GM18499 (cell line): ENCODE measurements around the gene RIOK1.

Experiments
- ATAC-seq: cut with Tn5 transposase; IDR thresholded peaks from one replicate; pipeline ENCODE4 v1.9.1; 2021; ENCODE audit warnings: moderate number of reproducible peaks; ENCODE audit not compliant: insufficient read depth, unreplicated experiment

Gene RIOK1

DNA sequence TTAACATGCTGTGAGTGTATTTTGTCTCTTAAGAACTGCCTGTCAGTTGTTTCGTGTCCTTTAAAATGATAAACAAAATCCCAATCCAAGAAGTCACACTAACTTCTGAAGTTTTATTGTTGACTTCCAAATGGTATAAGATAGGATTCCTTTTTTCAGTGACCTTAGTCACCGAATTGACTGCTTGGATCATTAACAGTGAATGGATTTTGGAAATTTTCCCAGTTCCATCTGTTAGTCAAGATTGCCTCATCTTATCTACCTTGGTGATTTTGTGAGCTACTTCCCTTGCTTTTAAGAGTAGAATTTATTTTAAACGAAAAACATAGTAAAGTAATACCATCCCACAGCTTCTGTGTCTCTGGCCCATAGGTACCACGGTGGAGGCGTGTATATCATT, 14.9 kb downstream of the RIOK1 start:
- ATAC-seq: no peak

DNA sequence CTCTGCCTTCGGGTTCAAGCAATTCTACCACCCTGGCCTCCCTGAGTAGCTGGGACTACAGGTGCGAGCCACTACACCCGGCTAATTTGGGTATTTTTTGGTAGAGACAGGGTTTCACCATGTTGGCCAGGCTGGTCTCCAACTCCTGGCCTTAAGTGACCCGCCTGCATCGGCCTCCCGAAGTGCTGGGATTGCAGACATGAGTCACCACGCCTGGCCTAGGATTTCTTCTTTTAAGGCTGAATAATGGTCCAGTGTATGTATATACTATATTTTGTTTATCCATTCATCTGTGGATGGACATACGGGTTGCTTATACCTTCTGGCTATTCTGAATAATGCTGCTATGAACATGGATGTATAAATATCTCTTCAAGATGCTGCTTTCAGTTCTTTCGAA, 17.1 kb downstream of the RIOK1 start:
- ATAC-seq: no peak

DNA sequence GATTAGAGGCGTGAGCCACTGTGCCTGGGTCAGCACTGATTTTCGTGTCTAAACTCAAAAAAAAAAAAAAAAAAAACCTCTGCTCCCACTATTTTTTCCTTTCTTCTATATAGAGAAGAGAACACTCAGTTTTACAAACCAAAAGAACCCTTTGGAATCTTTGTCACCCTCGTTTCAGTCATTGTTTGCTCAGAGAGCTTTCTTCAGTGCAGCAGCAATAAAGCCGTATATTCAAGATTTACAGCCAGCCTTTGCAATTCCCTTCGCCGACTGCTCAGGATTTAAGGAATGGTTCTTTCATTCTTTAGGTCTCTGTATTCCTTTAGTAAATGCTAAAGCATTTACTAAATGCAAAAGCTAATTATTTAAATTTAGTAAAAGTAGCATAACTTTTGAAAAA, 20.1 kb downstream of the RIOK1 start:
- no peak for ATAC-seq

DNA sequence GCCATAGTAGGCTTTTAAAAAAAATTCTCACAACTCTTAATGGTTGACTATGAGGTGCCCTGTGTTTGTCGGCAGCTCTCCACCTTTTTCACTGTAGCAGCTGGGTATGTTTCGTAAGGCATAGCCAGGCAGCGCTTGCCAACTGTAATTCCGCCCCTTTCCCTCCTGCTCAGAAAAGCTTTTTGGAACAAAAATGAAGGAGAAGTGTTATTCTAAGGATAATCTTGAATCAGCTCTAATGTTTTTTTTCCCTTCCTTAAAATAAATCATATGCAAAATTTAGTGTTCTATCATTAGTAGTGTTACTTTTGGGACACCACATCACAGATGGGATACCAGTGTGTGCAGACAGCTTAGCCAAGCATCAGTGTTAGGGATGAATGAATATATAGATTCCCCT, 21.2 kb downstream of the RIOK1 start:
- ATAC-seq: no peak

DNA sequence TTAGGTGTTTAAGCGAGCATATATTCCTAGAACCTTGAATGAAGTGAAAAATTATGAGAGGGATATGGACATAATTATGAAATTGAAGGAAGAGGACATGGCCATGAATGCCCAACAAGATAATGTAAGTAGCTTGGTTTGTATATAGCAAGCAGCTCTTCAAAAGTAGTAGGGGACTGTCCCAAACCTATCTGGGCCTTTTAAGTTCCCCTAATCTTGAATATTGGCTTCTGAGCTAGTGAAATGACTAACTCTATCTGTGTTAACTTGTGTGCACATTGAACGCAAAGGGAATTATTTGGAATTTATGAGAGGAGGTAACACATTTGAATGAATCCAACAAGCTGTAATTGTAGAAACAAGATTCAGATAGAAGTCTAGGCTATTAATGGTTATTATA, 21.7 kb downstream of the RIOK1 start:
- no peak for ATAC-seq

DNA sequence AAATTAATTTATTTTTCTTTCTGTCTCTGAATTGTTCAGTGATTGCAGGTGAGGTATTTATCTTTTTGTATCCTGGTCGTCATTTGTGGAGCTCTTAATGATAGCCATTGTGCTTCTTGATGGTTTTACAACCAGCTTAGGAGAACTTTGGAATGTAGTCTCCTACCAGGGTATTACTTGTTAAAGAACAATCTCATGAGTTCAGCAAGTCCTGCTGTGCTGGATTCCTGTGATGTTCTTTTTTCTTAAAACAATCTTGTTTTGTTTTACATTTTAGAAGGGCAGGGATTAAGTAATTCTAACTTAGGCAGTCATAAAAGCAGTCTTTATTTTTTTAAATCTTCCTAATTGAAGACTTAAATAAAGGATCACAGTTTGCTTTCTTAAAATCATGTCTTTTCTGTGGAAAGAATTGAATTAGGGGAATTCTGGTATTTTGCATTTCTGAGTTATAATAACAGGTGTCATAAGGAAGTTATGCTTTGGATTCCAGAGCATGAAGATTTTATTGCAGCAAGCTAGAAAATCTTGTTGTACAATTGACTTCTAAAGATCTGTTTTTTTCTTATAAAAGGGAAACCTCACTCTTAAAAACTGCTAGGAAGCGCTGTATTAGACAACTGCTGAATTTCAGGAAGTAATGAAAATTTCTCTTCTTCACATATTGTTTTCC, 23.7 kb downstream of the RIOK1 start:
- ATAC-seq: no peak

DNA sequence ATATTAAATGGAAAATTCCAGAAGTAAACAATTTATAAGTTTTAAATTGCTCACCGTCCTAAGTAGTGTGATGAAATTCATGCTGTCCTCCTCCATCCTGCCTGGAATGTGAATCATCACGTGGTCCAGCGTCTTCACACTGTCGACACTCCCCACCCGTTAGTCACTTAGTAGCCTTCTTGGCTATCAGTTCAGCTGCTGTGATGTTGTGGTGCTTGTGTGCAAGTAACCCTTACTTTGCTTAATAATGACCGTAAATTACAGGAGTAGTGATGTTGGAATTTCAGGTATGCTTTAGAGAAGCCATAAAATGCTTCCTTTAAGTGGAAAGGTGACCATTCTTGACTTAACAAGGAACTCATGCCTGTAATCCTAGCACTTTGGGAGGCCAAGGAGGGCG, 25.2 kb downstream of the RIOK1 start:
- no peak for ATAC-seq

DNA sequence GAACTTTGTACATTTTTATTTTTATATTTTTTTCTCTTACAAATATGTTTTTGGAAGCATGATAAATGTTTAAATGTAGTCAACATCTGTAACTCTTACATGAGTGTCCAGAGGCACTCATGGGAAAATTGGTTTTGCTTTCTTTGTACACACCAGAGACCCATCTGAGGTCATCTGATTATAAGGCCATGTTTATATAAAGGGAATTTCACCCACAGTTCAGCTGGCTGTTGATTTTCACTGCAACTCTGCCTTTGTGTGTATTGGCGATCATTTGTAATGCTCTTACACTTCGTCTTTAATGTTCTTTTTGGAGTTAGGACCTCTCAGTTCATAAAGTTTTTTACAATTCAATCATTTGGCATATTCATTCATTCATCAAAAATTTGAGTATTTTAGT, 28.1 kb downstream of the RIOK1 start:
- ATAC-seq: no peak

DNA sequence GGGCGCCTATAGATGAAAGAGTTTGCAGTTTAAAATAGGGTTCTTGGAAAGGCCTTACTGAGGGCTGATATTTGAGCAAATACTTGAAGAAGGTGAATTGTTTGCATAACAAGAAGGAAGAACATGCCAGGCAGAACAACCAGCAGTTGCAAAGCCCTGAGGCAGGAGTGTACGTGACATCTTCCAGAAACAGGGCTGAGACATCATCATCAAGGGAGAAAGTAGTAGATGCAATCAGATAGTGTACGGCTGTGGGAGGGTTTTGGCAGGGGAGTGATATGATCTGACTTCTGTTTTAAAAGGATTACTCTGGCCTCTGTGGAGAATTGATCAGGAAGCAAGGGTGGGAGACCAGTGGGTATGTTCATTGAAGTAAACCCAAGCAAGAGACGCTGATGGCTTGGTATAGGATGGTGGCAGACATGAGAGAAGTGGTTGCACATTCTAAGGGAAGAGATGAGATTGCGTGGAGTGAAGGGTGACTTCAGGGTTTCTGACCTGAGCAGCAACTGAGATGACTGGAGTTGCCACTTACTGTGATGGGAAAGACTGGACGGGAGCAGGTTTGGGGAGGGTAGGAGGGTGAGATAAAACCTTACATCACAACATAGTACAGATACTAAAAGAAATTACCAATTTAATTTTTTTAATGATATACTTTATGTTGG, 28.8 kb downstream of the RIOK1 start:
- ATAC-seq: no peak

DNA sequence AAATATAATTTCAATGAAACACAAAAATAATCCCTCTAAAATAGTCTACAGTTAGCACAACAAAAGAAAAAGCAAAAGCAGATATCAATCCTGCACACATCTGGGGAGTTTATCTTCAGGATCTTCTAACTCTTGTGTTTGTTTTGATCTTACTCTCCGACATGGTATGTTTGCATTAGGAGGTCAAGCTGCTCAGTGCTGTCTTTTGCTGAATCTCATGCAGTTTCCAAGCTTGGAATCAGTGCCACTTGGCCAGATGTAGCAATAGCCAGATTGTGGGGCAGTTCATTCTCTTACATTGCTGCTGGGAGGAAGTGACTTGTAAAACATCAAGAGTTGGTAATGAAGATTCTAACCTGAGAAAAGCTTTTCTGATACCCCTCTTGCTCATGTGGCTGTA, 29.5 kb downstream of the RIOK1 start:
- ATAC-seq: no peak

DNA sequence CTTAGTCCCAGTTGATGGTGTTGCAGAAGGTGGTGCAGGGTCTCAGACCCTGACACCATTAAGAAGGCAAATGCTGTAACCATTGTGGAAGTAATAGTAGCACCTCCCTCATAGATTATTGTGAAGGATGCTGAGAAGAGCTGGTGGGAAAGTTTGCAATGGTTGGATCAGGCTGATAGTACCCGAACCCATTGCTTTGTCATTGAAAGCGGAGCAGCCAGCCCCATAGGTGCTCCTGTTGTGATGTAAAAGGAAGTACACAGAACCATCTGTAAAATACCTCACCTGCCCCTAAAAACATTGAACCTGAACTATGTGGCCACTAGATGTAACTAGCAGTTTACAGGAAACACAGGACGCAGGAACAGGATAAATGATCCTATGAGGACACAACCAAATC, 31.5 kb downstream of the RIOK1 start:
- ATAC-seq: no peak

DNA sequence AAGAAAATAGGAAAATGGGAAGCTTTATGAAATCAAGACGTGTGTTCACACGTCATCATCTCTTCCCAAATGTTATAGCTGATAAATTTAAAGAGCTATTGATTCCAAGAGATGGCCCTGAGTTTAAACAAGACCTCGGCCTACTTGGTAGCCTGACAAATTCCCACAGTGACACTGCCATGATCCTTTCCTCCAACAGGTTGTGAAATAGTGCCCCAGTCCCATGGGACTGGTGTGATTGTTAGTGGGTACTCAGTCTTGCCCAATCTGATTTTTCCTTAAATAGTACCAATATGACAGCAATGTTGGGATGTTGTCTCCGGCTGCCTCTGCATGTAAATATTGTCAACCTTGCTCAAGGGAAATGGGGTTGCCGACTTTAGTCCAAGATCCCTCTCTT, 34.5 kb downstream of the RIOK1 start:
- no peak for ATAC-seq

DNA sequence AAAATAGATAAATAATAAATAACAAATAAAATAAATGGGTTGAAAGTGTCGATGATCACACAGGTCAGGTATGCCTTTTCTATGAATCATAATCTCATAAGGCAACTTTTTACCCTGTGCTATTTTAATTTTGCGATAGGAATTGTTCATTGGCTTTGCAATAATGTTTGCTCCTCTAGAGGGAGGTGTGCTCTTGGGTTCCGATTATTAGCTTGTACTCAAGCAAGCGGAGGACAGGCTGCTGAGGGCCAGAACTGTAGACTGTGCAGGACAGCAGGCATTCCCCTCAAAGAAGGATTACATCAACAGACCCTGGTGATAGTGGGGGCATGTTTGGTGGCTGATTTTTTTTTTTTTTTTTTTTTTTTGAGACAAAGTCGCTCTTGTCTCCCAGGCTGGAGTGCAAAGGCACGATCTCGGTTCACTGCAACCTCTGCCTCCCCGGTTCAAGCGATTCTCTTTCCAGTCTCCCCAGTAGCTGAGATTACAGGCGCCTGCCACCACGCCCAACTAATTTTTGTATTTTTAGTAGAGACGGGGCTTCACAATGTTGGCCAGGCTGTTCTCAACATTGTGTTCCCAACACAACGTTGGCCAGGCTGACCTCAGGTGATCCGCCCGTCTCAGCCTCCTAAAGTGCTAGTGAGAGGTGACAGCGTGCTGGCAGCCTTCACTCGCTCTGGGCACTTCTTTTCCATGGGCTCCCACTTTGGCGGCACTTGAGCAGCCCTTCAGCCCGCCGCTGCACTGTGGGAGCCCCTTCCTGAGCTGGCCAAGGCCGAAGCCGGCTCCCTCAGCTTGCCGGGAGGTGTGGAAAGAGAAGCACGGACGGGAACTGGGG, 35.6 kb downstream of the RIOK1 start:
- ATAC-seq: no peak

DNA sequence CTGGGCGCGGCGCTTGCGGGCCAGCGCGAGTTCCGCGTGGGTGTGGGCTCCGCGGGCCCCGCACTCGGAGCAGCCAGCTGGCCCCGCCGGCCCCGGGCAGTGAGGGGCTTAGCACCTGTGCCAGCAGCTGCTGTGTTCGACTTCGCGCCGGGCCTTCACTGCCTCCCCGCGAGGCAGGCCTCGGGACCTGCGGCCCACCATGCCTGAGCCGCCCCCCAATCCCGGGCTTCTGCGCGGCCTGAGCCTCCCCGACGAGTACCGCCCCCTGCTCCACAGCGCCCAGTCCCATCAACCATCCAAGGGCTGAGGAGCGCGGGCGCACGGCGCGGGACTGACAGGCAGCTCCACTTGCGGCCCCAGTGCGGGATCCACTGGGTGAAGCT, 36.2 kb downstream of the RIOK1 start:
- no peak for ATAC-seq

DNA sequence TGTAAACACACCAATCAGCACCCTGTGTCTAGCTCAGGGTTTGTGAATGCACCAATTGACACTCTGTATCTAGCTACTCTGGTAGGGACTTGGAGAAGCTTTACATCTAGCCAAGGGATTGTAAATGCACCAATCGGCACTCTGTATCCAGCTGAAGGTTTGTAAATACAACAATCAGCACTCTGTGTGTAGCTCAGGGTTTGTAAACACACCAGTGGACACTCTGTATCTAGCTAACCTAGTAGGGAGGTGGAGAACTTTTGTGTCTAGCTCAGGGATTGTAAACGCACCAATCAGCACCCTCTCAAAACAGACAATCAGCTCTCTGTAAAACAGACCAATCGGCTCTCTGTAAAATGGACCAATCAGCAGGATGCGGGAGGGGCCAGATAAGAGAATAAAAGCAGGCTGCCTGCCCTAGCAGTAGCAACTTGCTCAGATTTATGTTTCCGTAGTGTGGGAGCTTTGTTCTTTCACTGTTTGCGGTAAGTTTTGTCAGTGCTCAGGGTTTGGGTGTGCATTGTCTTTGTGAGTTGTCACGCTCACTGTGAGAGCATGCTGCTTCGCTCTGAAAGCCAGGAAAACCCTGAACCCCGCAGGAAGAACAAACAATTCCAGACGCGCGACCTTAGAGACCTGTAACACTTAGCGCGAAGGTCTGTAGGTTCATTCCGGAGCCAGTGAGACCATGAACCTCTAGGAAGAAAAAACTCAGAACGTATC, 37.0 kb downstream of the RIOK1 start:
- no peak for ATAC-seq

DNA sequence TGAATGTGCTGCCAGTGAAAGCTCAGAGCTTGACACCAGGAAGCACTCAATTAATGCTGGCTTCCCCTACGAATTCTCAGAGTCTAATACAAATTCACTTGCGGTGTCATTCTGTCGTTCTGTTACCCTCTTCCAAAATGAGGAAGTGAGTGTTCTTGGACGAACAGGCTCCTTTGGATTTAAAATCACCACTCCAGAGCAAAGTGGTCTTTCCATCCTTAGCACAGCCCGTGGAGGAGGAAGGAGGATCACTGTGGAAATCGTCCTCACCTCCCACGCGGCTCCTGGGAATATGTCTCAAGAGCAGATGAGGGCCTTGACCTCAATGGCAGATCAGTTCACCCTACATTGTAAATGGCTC, 41.7 kb downstream of the RIOK1 start:
- ATAC-seq: no peak

DNA sequence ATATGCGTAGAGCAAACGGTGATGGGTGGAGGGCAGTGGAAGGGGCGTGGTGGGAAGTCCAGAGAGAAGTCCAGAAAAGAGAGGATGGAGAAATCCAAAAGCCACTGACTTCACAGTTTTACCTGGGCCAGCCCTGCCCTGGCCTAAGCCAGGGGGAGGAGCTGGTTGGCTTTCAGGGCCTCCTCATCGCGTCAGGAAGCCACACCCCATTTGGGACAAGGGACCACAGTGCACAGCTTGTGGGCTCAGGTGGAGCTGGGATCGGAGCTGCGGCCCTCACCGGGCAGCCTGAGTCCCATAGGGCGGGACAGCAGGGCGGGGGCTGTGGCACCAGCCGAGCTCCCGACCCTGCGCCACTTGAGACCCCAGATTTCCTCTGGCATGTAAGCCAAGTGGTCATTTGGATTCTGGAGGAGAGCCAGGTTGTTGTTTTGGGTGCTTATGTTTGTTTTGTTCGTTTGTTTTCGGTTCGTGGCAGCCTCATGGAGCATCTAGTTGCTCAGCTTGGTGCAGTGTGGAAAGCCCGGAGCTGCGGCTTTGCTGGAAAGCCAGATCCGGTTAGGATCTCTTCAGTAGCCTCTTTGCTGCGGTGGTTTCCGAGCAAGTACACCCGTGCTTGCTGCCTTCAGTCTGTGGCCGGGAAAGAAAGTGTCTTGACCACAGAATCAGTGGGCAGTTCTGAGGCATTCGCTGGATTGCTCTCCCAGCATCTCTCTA, 42.2 kb downstream of the RIOK1 start:
- no peak for ATAC-seq

DNA sequence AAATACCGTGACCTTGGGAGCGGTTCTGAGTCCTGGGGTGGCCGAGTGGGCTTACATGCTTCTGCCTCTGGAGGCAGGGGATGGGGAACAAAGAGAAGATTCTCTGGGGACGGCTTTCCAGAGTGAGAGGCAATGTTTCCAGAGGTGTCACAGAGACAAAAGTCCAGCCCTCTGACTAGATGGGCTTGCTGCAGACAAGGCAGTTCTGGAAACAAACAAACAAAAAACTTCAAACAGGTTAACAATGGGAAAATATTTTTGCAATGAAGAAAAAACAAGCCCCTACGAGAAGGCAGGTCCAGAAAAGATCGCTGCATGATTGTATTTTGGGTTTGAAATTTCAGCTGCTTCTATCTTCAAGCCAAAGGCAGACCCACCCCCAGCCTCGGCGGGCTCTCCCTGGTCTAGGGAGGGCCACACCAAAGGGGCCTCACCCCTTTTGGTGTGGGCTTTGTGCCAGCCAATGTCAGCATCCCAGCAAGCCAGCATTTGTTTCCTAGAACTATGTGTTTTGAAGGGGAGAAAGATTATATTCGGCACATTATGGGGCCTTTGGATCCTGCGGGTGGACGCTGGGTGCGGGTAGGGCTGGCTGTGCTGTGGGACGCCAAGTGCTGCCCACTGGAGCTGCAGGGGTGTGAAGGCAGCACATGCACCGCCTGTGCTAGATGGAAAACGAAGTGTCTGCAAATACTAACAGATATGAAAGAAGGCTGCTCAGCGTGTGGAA, 42.9 kb downstream of the RIOK1 start:
- ATAC-seq: no peak

DNA sequence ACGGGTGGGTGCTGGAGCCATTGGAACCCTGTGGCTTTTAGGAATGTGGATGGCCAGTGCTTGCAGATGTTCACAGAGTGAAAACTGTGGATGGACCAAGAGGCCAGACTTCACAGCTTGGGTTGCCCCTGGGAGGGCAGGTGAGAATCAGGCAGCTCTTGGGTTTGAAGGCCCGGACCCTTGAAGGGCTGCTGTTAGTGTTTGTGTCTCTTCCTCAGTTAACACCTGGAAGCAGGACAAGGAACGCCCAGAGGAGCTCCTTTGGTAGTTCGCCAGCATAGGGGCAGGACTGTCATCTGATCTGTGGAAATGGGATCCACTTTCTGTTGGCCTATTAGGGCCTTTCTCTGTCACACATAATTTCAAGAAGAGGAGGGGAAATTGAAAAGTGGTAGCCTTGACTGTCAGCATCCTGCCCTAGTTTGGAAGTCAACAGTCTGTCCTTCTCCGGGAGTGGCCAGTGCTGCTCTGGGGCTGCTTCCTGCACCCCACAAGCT, 43.6 kb downstream of the RIOK1 start:
- ATAC-seq: no peak

DNA sequence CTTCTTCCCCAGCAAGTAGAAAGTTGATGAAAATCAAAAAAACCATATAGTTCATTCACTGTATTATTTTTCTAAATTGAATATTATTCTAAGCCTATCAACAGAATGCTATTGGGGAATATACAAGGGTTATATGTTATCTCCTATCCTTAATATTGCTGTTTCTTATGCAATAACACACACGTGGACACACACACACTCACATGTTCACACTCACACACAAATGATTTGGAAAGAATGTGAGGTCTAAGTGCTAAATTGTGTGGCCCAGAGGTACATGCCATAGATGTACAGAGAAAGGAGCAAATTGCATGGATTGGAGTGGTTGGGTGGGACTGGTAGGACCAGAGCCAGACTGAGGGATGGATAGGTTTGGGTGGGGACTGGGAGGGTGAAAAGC, 45.1 kb downstream of the RIOK1 start:
- ATAC-seq: no peak
